ELR (cell line): ENCODE measurements around the gene TENM3.
"Not testable (repeated sequence)": the region's sequence is repeated elsewhere in the genome, so short reads cannot be mapped to it uniquely, and the experiment has no call there.

Experiments used
- DNase-seq: peaks from one replicate; pipeline ENCODE4 v3.0.0-alpha.2; 2015; ENCODE audit warnings: low read depth

Gene TENM3

GRCh38 chr4:182339221-182339641 lies 96.0 kb downstream of the TENM3 start:
- DNase-seq, result no peak

- DNase-seq, result no peak
These were observed 100.3 kb downstream of the TENM3 start for GRCh38 chr4:182343453-182343852.

GRCh38 chr4:182344968-182345367 lies 101.8 kb downstream of the TENM3 start:
- DNase-seq, result no peak

GRCh38 chr4:182346250-182346649 lies 103.0 kb downstream of the TENM3 start:
- DNase-seq, result no peak

- DNase-seq, result no peak
These were observed 103.6 kb downstream of the TENM3 start for GRCh38 chr4:182346675-182347375.

- DNase-seq, result no peak
These were observed 105.7 kb downstream of the TENM3 start for GRCh38 chr4:182348779-182349326.

GRCh38 chr4:182350041-182350440 lies 106.8 kb downstream of the TENM3 start:
- no peak for DNase-seq

- no peak for DNase-seq
These were observed 108.3 kb downstream of the TENM3 start for GRCh38 chr4:182351485-182351884.

GRCh38 chr4:182354106-182354505 lies 110.9 kb downstream of the TENM3 start:
- no peak for DNase-seq

- no peak for DNase-seq
These were observed 111.7 kb downstream of the TENM3 start for GRCh38 chr4:182354867-182355266.

- DNase-seq, result no peak
These were observed 124.0 kb downstream of the TENM3 start for GRCh38 chr4:182367153-182367552.

GRCh38 chr4:182369211-182369610 lies 126.0 kb downstream of the TENM3 start:
- peak; percentile 0 for DNase-seq

- DNase-seq, result no peak
These were observed 127.3 kb downstream of the TENM3 start for GRCh38 chr4:182370491-182370890.

GRCh38 chr4:182380771-182381181 lies 137.6 kb downstream of the TENM3 start:
- DNase-seq, result no peak

GRCh38 chr4:182382941-182383340 lies 139.7 kb downstream of the TENM3 start:
- no peak for DNase-seq

- no peak for DNase-seq
These were observed 141.5 kb downstream of the TENM3 start for GRCh38 chr4:182384631-182385091.

GRCh38 chr4:182385897-182386296 lies 142.7 kb downstream of the TENM3 start:
- no peak for DNase-seq

GRCh38 chr4:182386576-182386975 lies 143.4 kb downstream of the TENM3 start:
- not testable (repeated sequence) for DNase-seq

GRCh38 chr4:182391111-182391684 lies 148.0 kb downstream of the TENM3 start:
- DNase-seq, result no peak

- no peak for DNase-seq
These were observed 151.0 kb downstream of the TENM3 start for GRCh38 chr4:182394181-182394580.

GRCh38 chr4:182400081-182400480 lies 156.9 kb downstream of the TENM3 start:
- no peak for DNase-seq

- DNase-seq, result no peak
These were observed 157.6 kb downstream of the TENM3 start for GRCh38 chr4:182400790-182401189.

- no peak for DNase-seq
These were observed 161.2 kb downstream of the TENM3 start for GRCh38 chr4:182404376-182404775.

GRCh38 chr4:182405087-182405486 lies 161.9 kb downstream of the TENM3 start:
- no peak for DNase-seq
